T-helper 1 cell treated with Interleukin-12 subunit alpha and Interleukin-12 subunit beta and Interleukin-4 antibody, amounts not matched to agents 30 μg/mL and 1 μg/mL, for 36 hours (primary cell): ENCODE results near the gene PIP4K2C.

Experiments
- H3K27ac Mint-ChIP-seq: one replicate; pipeline ENCODE4 v1.8.0; 2021; ENCODE audit warnings: mild to moderate bottlenecking, mixed read lengths
- H3K27me3 Mint-ChIP-seq: one replicate; pipeline ENCODE4 v1.8.0; 2021; ENCODE audit warnings: low read depth, mixed read lengths
- H3K36me3 Mint-ChIP-seq: one replicate; pipeline ENCODE4 v1.8.0; 2021; ENCODE audit warnings: low read depth, mixed read lengths
- H3K4me1 Mint-ChIP-seq: one replicate; pipeline ENCODE4 v1.8.0; 2021; ENCODE audit warnings: low read depth, mixed read lengths
- H3K4me3 Mint-ChIP-seq: one replicate; pipeline ENCODE4 v1.8.0; 2021; ENCODE audit warnings: mild to moderate bottlenecking, moderate library complexity, mixed read lengths
- H3K9me3 Mint-ChIP-seq: one replicate; pipeline ENCODE4 v1.8.0; 2021; ENCODE audit warnings: mixed read lengths

PIP4K2C gene

GRCh38 chr12:57606399-57606798 lies 15.4 kb downstream of the PIP4K2C start:
- Mint-ChIP-seq H3K36me3 (peaks cover 20% of the 10 kb centered on the region), H3K27me3 (peaks cover 13% of the 10 kb centered on the region), H3K4me3 (no peak overlapping the region), H3K9me3 (no peaks in the 10 kb centered on the region), H3K27ac (no peak overlapping the region), H3K4me1 (peaks cover 16% of the 10 kb centered on the region)

GRCh38 chr12:57606821-57607220 lies 15.8 kb downstream of the PIP4K2C start:
- peaks cover 14% of the 10 kb centered on the region for H3K27me3 Mint-ChIP-seq
- H3K4me1 Mint-ChIP-seq: peaks cover 16% of the 10 kb centered on the region
- H3K36me3 Mint-ChIP-seq: peaks cover 16% of the 10 kb centered on the region
- no peak overlapping the region for H3K4me3 Mint-ChIP-seq
- H3K9me3 Mint-ChIP-seq: no peaks in the 10 kb centered on the region
- H3K27ac Mint-ChIP-seq: no peak overlapping the region

GRCh38 chr12:57607958-57608663 lies 17.1 kb downstream of the PIP4K2C start:
- Mint-ChIP-seq H3K4me3 (no peak overlapping the region), H3K4me1 (peaks cover 18% of the 10 kb centered on the region), H3K9me3 (no peaks in the 10 kb centered on the region), H3K27ac (no peak overlapping the region), H3K36me3 (peaks cover 7% of the 10 kb centered on the region), H3K27me3 (peaks cover 27% of the 10 kb centered on the region)

- peaks cover 13% of the 10 kb centered on the region for H3K4me1 Mint-ChIP-seq
- H3K4me3 Mint-ChIP-seq: no peak overlapping the region
- peaks cover 7% of the 10 kb centered on the region for H3K36me3 Mint-ChIP-seq
- H3K27me3 Mint-ChIP-seq: peaks cover 38% of the 10 kb centered on the region
- no peaks in the 10 kb centered on the region for H3K9me3 Mint-ChIP-seq
- H3K27ac Mint-ChIP-seq: no peak overlapping the region
Observed at GRCh38 chr12:57609101-57609780, 18.2 kb downstream of the PIP4K2C start.

GRCh38 chr12:57609781-57610553 lies 19.0 kb downstream of the PIP4K2C start:
- Mint-ChIP-seq H3K27me3 (peaks cover 45% of the 10 kb centered on the region), H3K9me3 (no peaks in the 10 kb centered on the region), H3K27ac (no peak overlapping the region), H3K4me1 (peaks cover 13% of the 10 kb centered on the region), H3K36me3 (peaks cover 7% of the 10 kb centered on the region), H3K4me3 (peak overlapping the region; percentile 79)

GRCh38 chr12:57610554-57611107 lies 19.6 kb downstream of the PIP4K2C start:
- peak overlapping the region; percentile 79 for H3K4me3 Mint-ChIP-seq
- H3K36me3 Mint-ChIP-seq: peaks cover 7% of the 10 kb centered on the region
- H3K9me3 Mint-ChIP-seq: no peaks in the 10 kb centered on the region
- peaks cover 50% of the 10 kb centered on the region for H3K27me3 Mint-ChIP-seq
- H3K27ac Mint-ChIP-seq: no peak overlapping the region
- H3K4me1 Mint-ChIP-seq: peaks cover 8% of the 10 kb centered on the region

GRCh38 chr12:57611108-57611826 lies 20.3 kb downstream of the PIP4K2C start, which contains the start of gene ARHGEF25:
TSS of gene ARHGEF25 (plus strand) at chr12:57611435. CDS start at chr12:57611895, 460 bp downstream.
- Mint-ChIP-seq H3K4me3 (peak within 1 kb of the TSS; percentile 79), H3K4me1 (peaks cover 5% of the 10 kb centered on the region), H3K9me3 (no peaks in the 10 kb centered on the region), H3K27me3 (peaks cover 53% of the 10 kb centered on the region), H3K36me3 (peaks cover 7% of the 10 kb centered on the region), H3K27ac (no peak within 1 kb of the TSS)

GRCh38 chr12:57611827-57612710 lies 21.1 kb downstream of the PIP4K2C start:
- peaks cover 61% of the 10 kb centered on the region for H3K27me3 Mint-ChIP-seq
- peak overlapping the region; percentile 46 for H3K4me3 Mint-ChIP-seq
- no peaks in the 10 kb centered on the region for H3K9me3 Mint-ChIP-seq
- no peak overlapping the region for H3K27ac Mint-ChIP-seq
- H3K36me3 Mint-ChIP-seq: peaks cover 3% of the 10 kb centered on the region
- H3K4me1 Mint-ChIP-seq: peaks cover 5% of the 10 kb centered on the region

DNA sequence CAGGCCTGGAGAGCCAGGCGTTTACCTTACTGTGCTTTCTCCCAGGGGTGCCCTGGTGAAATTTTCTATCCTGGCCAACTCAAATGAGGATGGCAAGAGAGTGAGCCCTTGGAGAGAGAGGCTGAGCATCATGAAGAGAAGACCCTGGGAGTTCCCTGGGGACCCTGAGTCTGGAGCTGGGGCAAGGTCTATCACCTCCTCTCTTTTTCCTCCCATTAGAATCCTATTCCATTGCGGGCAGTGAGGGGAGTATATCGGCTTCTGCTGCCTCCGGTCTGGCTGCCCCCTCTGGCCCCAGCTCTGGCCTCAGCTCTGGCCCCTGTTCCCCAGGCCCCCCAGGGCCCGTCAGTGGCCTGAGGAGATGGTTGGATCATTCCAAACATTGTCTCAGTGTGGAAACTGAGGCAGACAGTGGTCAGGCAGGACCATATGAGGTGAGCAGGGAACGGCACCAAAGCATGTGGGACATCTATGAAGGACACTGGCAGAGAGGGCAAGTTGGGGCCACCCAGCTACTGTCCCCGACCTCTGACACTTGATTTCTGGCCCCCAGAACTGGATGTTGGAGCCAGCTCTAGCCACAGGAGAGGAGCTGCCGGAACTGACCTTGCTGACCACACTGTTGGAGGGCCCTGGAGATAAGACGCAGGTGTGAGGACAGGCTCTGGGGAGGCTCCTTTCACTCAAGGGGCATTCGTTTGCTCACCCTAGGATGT lies 21.9 kb downstream of the PIP4K2C start:
- Mint-ChIP-seq H3K4me1 (peaks cover 5% of the 10 kb centered on the region), H3K4me3 (no peak overlapping the region), H3K27ac (no peak overlapping the region), H3K36me3 (peaks cover 2% of the 10 kb centered on the region), H3K27me3 (peaks cover 69% of the 10 kb centered on the region), H3K9me3 (no peaks in the 10 kb centered on the region)

GRCh38 chr12:57613427-57614109 lies 22.6 kb downstream of the PIP4K2C start:
- no peak overlapping the region for H3K4me3 Mint-ChIP-seq
- peaks cover 2% of the 10 kb centered on the region for H3K36me3 Mint-ChIP-seq
- peaks cover 5% of the 10 kb centered on the region for H3K4me1 Mint-ChIP-seq
- peaks cover 75% of the 10 kb centered on the region for H3K27me3 Mint-ChIP-seq
- H3K9me3 Mint-ChIP-seq: no peaks in the 10 kb centered on the region
- H3K27ac Mint-ChIP-seq: no peak overlapping the region

- H3K9me3 Mint-ChIP-seq: no peaks in the 10 kb centered on the region
- no peak overlapping the region for H3K27ac Mint-ChIP-seq
- no peak overlapping the region for H3K4me3 Mint-ChIP-seq
- H3K36me3 Mint-ChIP-seq: no peaks in the 10 kb centered on the region
- H3K4me1 Mint-ChIP-seq: peaks cover 7% of the 10 kb centered on the region
- H3K27me3 Mint-ChIP-seq: peaks cover 83% of the 10 kb centered on the region
Observed at GRCh38 chr12:57614178-57614947, 23.4 kb downstream of the PIP4K2C start.
